Brain microvascular endothelial cell (primary cell): ENCODE results near the gene DIP2B.

Experiments used
- DNase-seq: peaks from one replicate; pipeline ENCODE4 v3.0.0-alpha.2; 2020
- H3K27ac ChIP-seq: fragments of 250-450 bp; sonication (Bioruptor Pico); 2 replicates; pipeline ENCODE4 v1.5.1; 2020; ENCODE audit warnings: mild to moderate bottlenecking, moderate library complexity
- H3K27me3 ChIP-seq: fragments of 250-450 bp; sonication (Bioruptor Pico); replicated peaks from 2 replicates; pipeline ENCODE4 v1.5.1; 2020; ENCODE audit warnings: mild to moderate bottlenecking
- H3K36me3 ChIP-seq: fragments of 250-450 bp; sonication (Bioruptor Pico); replicated peaks from 2 replicates; pipeline ENCODE4 v1.5.1; 2020; ENCODE audit warnings: mild to moderate bottlenecking
- H3K4me3 ChIP-seq: 2 replicates; pipeline ENCODE4 v1.5.1; 2011; ENCODE audit warnings: low read depth, mild to moderate bottlenecking, control low read depth, low read length, moderate library complexity
- CTCF ChIP-seq: IDR thresholded peaks from 2 replicates; pipeline ENCODE4 v1.5.1; 2011; ENCODE audit warnings: low read depth, mild to moderate bottlenecking, moderate library complexity, low read length, control low read depth, inconsistent platforms; ENCODE audit errors: missing control alignments
- in situ Hi-C: cut with HindIII; loops from 2 replicates; pipeline ENCODE4 v1.10.0; 2017; ENCODE audit warnings: low sequenced_read_pairs, low pct_ligation_motif_present

The DIP2B gene

DNA sequence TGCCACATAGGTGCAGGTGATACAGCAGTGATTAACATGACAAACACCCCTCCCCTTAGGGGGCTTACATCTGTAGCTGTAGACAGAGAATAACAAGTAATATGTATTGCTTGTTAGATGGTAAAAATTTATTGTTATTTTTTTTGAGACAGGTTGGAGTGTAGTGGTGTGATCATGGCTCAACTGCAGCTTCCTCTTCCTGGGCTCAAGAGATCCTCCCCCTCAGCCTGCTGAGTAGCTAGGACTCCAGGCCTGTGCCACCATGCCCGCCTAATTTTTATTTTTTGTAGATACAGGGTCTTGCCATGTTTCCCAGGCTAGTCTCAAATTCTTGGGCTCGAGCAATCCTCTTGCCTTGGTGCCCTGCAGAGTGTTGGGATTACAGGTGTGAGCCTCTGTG is 19.8 kb downstream of the DIP2B start:
- DNase-seq = no peak
- TF ChIP-seq CTCF = no peak
- in situ Hi-C loops = no loop called here
- H3K4me3 ChIP-seq = no peak overlapping the region
- no peaks in the 10 kb centered on the region for H3K36me3 ChIP-seq
- H3K27me3 ChIP-seq = no peaks in the 10 kb centered on the region
- H3K27ac ChIP-seq = no peak overlapping the region

- Histone ChIP-seq H3K4me3 (no peak overlapping the region), H3K36me3 (no peaks in the 10 kb centered on the region), H3K27me3 (no peaks in the 10 kb centered on the region), H3K27ac (no peak overlapping the region)
- in situ Hi-C loops = no loop called here
- TF ChIP-seq CTCF = no peak
- DNase-seq = no peak
Measured at GRCh38 chr12:50525422-50525821, 20.6 kb downstream of the DIP2B start.

DNA sequence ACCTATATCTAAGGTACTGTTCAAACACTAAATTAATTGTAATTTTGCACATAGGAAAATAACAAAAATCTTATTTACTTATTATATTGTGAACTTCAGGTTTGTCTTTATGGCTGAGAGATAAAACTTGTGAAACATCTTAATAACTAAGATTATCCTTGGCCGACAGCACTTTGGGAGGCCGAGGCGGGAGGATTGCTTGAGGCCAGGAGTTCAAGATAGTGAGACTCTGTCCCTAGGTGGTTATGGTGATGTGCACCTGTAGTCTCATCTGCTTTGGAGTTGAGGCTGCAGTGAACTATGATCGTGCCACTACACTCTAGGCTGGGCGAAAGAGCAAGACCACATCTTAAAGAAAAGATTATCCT is 22.6 kb downstream of the DIP2B start:
- no peak overlapping the region for H3K4me3 ChIP-seq
- H3K27ac ChIP-seq = no peak overlapping the region
- H3K27me3 ChIP-seq = no peaks in the 10 kb centered on the region
- TF ChIP-seq CTCF = no peak
- no peak for DNase-seq
- H3K36me3 ChIP-seq = no peaks in the 10 kb centered on the region
- in situ Hi-C loops = no loop called here

DNA sequence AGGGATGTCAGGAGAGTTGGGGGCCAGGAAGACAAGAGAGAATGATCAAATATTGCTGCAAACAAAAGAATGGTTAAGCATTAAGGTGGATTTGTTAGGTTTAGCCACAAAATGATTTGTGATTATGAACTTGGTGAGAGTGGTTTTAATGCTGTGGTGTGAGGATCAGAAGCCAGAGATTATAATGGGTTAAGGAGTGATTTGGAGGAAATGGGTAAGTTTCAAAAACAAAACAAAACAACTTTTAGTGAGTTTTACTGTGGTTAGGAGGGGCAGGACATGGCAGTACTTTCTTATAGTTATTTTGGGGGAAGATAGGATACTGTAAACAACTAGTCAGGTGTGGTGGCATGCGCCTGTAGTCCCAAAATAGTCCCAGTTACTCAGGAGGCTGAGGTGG is 24.0 kb downstream of the DIP2B start:
- H3K27me3 ChIP-seq = no peaks in the 10 kb centered on the region
- in situ Hi-C loops = no loop called here
- no peak overlapping the region for H3K4me3 ChIP-seq
- TF ChIP-seq CTCF = no peak
- DNase-seq = no peak
- H3K27ac ChIP-seq = no peak overlapping the region
- no peaks in the 10 kb centered on the region for H3K36me3 ChIP-seq

- no peak for DNase-seq
Measured at GRCh38 chr12:50529345-50529744, 24.6 kb downstream of the DIP2B start.

More at GRCh38 chr12:50529345-50529744, 24.6 kb downstream of the DIP2B start:
- Histone ChIP-seq H3K27ac (no peak overlapping the region), H3K27me3 (no peaks in the 10 kb centered on the region), H3K4me3 (no peak overlapping the region), H3K36me3 (no peaks in the 10 kb centered on the region)
- in situ Hi-C loops = no loop called here
- no peak for TF ChIP-seq CTCF
